ENCODE data around the gene RPS6KA2. TPM values are rescaled to one million over a fixed set of nuclear protein-coding genes. Genes with fewer than 3 reads are reported as not detected.

RPS6KA2 gene
- total RNA-seq, 1 experiment from 2014 or later, result 12.3 TPM

DNA sequence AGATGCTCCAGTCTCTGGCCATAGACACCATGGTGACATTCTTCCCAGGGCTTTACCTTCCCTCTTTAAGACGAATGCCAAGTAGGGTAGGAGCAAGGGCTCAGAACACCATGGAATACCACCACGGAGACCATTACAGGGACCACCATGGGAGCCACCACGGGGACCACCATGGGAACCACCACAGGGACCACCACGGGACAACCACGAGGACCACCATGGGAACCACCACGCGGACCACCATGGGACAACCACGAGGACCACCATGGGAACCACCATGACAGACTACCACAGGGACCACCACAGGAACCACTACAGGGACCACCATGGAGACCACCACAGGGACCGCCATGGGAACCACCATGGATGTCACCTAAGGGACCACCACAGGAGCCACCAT, 177.4 kb downstream of the RPS6KA2 start:
- H2BK5ac ChIP-seq (ENCODE audit: insufficient read length, low read length), result no peak overlapping the region
- no peak overlapping the region for H3K27ac Mint-ChIP-seq
- H3K9me3 ChIP-seq (ENCODE audit: control insufficient read depth, low read depth, low read length), result no peaks in the 10 kb centered on the region
- H3K23ac ChIP-seq (ENCODE audit: insufficient read length, low read depth, low read length), result no peak overlapping the region
- no peak overlapping the region for H3K4me2 ChIP-seq (ENCODE audit: insufficient read depth, insufficient read length, low read length)
- no peak overlapping the region for H3K27ac ChIP-seq (ENCODE audit: insufficient read length, low read depth, low read length)
- H3K79me1 ChIP-seq (ENCODE audit: insufficient read depth, low read depth, low read length, poor library complexity, severe bottlenecking), result no peaks in the 10 kb centered on the region
- H4K8ac ChIP-seq (replicated peaks; ENCODE audit: insufficient read length, low read depth, low read length), result no peak overlapping the region
- WGBS (ENCODE audit: extremely low coverage, insufficient read length, low lambda C conversion rate), result no CpG with 5 or more reads among the region's 9 CpGs
- peaks cover 5% of the 10 kb centered on the region for H4K20me1 ChIP-seq (ENCODE audit: control insufficient read depth, insufficient read depth, insufficient read length)
- H3K79me2 ChIP-seq (ENCODE audit: insufficient read depth, low read length), result no peaks in the 10 kb centered on the region
- H2BK15ac ChIP-seq (ENCODE audit: low read depth, low read length), result no peak overlapping the region
- peaks cover 8 to 9% of the 10 kb centered on the region in 2 experiments; a peak in 4 of 5 replicates for H3K9me3 Mint-ChIP-seq
- no peaks in the 10 kb centered on the region for H3K4me1 Mint-ChIP-seq
- no peak overlapping the region for H2BK20ac ChIP-seq (ENCODE audit: low read depth, low read length, poor library complexity, severe bottlenecking)
- DNase-seq, result no peak
- H4K5ac ChIP-seq (ENCODE audit: insufficient read length, low read depth, low read length), result no peak overlapping the region
- H2AFZ ChIP-seq (ENCODE audit: low read length), result no peak overlapping the region
- H2BK120ac ChIP-seq (ENCODE audit: low read depth, low read length, poor library complexity, severe bottlenecking), result no peak overlapping the region
- no peak overlapping the region for H3K9ac ChIP-seq (ENCODE audit: extremely low read depth, insufficient read length, low read length)
- H3K14ac ChIP-seq (ENCODE audit: insufficient read depth, low read length), result no peak overlapping the region
- H3K56ac ChIP-seq (ENCODE audit: insufficient read length, low read depth, low read length), result no peak overlapping the region
- no peak overlapping the region for H3K18ac ChIP-seq (ENCODE audit: insufficient read length, low read depth, low read length)
- no peak overlapping the region for H3K4me3 Mint-ChIP-seq
- no peaks in the 10 kb centered on the region for H3K27me3 ChIP-seq (ENCODE audit: insufficient read depth, low read length)
- no peak overlapping the region for H2AK5ac ChIP-seq (ENCODE audit: insufficient read length, low read length)
- no peak overlapping the region for H3K4ac ChIP-seq (ENCODE audit: low read depth, low read length)
- H3K27me3 Mint-ChIP-seq (ENCODE audit: low read depth), result no peaks in the 10 kb centered on the region
- TF ChIP-seq, protein P1, sequence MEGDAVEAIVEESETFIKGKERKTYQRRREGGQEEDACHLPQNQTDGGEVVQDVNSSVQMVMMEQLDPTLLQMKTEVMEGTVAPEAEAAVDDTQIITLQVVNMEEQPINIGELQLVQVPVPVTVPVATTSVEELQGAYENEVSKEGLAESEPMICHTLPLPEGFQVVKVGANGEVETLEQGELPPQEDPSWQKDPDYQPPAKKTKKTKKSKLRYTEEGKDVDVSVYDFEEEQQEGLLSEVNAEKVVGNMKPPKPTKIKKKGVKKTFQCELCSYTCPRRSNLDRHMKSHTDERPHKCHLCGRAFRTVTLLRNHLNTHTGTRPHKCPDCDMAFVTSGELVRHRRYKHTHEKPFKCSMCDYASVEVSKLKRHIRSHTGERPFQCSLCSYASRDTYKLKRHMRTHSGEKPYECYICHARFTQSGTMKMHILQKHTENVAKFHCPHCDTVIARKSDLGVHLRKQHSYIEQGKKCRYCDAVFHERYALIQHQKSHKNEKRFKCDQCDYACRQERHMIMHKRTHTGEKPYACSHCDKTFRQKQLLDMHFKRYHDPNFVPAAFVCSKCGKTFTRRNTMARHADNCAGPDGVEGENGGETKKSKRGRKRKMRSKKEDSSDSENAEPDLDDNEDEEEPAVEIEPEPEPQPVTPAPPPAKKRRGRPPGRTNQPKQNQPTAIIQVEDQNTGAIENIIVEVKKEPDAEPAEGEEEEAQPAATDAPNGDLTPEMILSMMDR (conservative IDR thresholded peaks at IDR 0.05), result no peak
- no peak overlapping the region for H3T11ph ChIP-seq (ENCODE audit: low read length)
- H3K23me2 ChIP-seq (ENCODE audit: insufficient read length, low read depth, low read length, poor library complexity, severe bottlenecking), result no peaks in the 10 kb centered on the region
- peaks cover 32 to 42% (median 38%) of the 10 kb centered on the region in 3 experiments for H3K36me3 Mint-ChIP-seq (ENCODE audit: insufficient read depth in 1 of 3, low read depth in 3 of 3)
- H3K4me1 ChIP-seq (ENCODE audit: insufficient read depth, low read length), result no peaks in the 10 kb centered on the region
- no peak overlapping the region for H2BK12ac ChIP-seq (ENCODE audit: insufficient read length, low read depth, low read length)
- no peak overlapping the region for H4K91ac ChIP-seq (ENCODE audit: insufficient read length, low read depth, low read length)
